Heart right ventricle (tissue), 16 donors: ENCODE data around the gene TTC34. TPM values are rescaled to one million over a fixed set of nuclear protein-coding genes. Genes with fewer than 3 reads are reported as not detected.
A peak's percentile ranks its signal among the peaks of the same experiment; 100 is the strongest.

Experiments
- ATAC-seq, 8 donors: fragments of 200-7000 bp; cut with Tn5 transposase; one replicate each; pipeline ENCODE4 v1.9.1; 2020; ENCODE audit warnings: mild to moderate bottlenecking in 8 of 8, moderate library complexity in 8 of 8, moderate number of reproducible peaks in 1 of 8
- DNase-seq, 2 donors: peaks; one replicate each; pipeline ENCODE4 v3.0.0-alpha.2; 2020
- H3K27ac ChIP-seq, 10 donors: fragments of 200-600 bp; sonication (generic) in 2 of 10; one replicate each; pipeline versions ENCODE4 v1.5.0 to v1.8.0; 2020 to 2022; ENCODE audit warnings: mild to moderate bottlenecking in 3 of 10
- H3K27me3 ChIP-seq, 7 donors: fragments of 200-600 bp; one replicate each; pipeline ENCODE4 v1.8.0; 2021 to 2022; ENCODE audit warnings: mild to moderate bottlenecking in 2 of 7
- H3K36me3 ChIP-seq, 9 donors: fragments of 200-600 bp; sonication (generic) in 1 of 9; one replicate each; pipeline versions ENCODE4 v1.5.0 to v1.8.0; 2020 to 2022; ENCODE audit warnings: mild to moderate bottlenecking in 2 of 9
- H3K4me1 ChIP-seq, 9 donors: fragments of 200-600 bp; sonication (generic) in 1 of 9; one replicate each; pipeline versions ENCODE4 v1.5.0 to v1.8.0; 2020 to 2022; ENCODE audit warnings: mild to moderate bottlenecking in 4 of 9
- H3K4me3 ChIP-seq, 10 donors: fragments of 200-600 bp; sonication (generic) in 2 of 10; one replicate each; pipeline versions ENCODE4 v1.5.0 to v1.8.0; 2020 to 2022; ENCODE audit warnings: mild to moderate bottlenecking in 7 of 10, moderate library complexity in 2 of 10
- H3K9me3 ChIP-seq, 11 donors: fragments of 200-600 bp in 10 of 11; sonication (generic) in 2 of 11; one replicate each; pipeline versions ENCODE4 v1.5.0 to v1.8.0; 2013 to 2022; ENCODE audit warnings: mild to moderate bottlenecking in 2 of 11, control low read depth in 1 of 11, moderate library complexity in 1 of 11
- WGBS, 2 donors: extraction: QIAGEN DNeasy Blood & Tissue Kit; methylation state at CpG; one replicate each; pipeline ENCODE4 v1.1.7; 2013; ENCODE audit warnings: inconsistent platforms in 1 of 2; 5-methylcytosine and 5-hydroxymethylcytosine counted together
- intact Hi-C, 10 donors: fragments of 100-400 bp; cut with DNase I; formaldehyde crosslinking; loops; one replicate each; pipeline versions ENCODE4 v1.11.1 to v1.14.2; 2022
- polyA plus RNA-seq, 2 donors: library from polyadenylated mRNA; stranded (reverse); fragments of 200-250 nt; gene quantifications; one replicate each; pipeline ENCODE4 v1.2.3, GENCODE V29; 2013
- total RNA-seq, 10 donors: library from RNA; stranded (reverse); fragmentation: NEBNext Ultra II Directional in 3 of 10; extraction: Animal tissue kit (Norgen Biotek cat#: 25700) in 3 of 10; gene quantifications; one replicate each; pipeline versions ENCODE4 v1.2.1 to v1.2.4, GENCODE V29; 2021 to 2023
- TF ChIP-seq, protein P1 (sequence below), 9 donors: fragments of 200-600 bp; sonication (generic) in 2 of 9; IDR thresholded peaks; one replicate each; pipeline versions ENCODE4 v1.5.0 to v1.8.0; 2021 to 2022; ENCODE audit warnings: antibody characterized with exemption in 9 of 9, mild to moderate bottlenecking in 5 of 9, moderate library complexity in 1 of 9
- donor health status: Arrhythmogenic right ventricular cardiomyopathy.
- donor health status: ischemic (EF 13 %, LVEDD 7.1; RV severe dilation, severe dysfunction).
- donor health status: healthy with polysubstance abuse.
- donor health status: DM: no; HTN: yes; CAD: no.
- donor health status: DM: no; HTN: no; CAD: no.
- donor health status: ischemic (EF 25% LVEDD 6.9; RV normal size, moderate dysfunction).
- donor health status: ischemic (EF 25% LVEDD 5.7; RV mildly dilated, moderate dysfunction).
- donor health status: healthy.
- donor health status: DM: yes; HTN: yes; CAD: no.
- donor health status: Ischemic cardiomyopathy.
- donor health status: ischemic (EF 35%, LVEDD 5.7; RV mildly dilated, moderate dysfunction).
- donor health status: nonischemic (EF 11% LVEDD 7.7; RV severe dilation, severe dysfunction).
- donor health status: DM: yes; HTN: yes; CAD: no.
- donor health status: PGD.
- donor health status: ischemic (EF 29% LVEDD 5.4; RV normal size, mild dysfunction).
- donor health status: nonischemic (EF 23%, LVEDD 6.1; RV moderate dilation, normal function).

Gene TTC34
- total and polyA plus RNA-seq, 12 donors = 0.03 to 0.74 (median 0.42) TPM

DNA sequence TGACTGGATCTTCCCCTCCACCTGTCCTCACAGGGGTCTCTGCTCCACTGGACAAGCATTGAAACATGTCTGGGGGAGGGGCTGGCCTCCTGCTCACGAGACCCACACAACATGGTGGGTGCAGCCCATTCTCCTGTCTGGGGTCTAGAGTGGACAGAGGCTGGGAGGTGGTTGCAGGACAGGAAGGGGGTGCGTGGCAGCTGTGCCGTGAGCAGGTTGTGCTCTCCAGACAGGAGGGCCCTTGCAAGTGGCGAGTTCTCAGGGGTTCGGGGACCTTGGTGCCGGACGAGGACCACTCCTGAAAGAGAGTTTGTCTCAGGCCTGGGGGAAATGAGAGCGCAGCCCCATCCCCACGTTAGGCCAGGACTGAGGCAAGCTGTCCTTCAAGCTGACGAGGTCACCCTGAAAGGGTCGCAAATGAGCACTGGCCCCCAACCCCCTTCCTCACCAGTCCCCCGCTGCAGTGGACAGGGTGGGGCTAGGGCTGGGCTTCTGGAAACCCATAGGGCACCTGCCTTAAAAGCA lies 21.2 kb upstream of the TTC34 start:
- Histone ChIP-seq H3K4me1 (no peaks in the 10 kb centered on the region), H3K4me3 (no peak overlapping the region), H3K27me3 (peaks cover 0 to 43% (median 16%) of the 10 kb centered on the region in 7 donors), H3K9me3 (peaks cover 0 to 10% (median 0%) of the 10 kb centered on the region in 11 donors), H3K36me3 (no peaks in the 10 kb centered on the region), H3K27ac (no peak overlapping the region)
- DNase-seq (peak in 1 of 2 donors; percentile 1), ATAC-seq (no peak)
- TF ChIP-seq, protein P1, sequence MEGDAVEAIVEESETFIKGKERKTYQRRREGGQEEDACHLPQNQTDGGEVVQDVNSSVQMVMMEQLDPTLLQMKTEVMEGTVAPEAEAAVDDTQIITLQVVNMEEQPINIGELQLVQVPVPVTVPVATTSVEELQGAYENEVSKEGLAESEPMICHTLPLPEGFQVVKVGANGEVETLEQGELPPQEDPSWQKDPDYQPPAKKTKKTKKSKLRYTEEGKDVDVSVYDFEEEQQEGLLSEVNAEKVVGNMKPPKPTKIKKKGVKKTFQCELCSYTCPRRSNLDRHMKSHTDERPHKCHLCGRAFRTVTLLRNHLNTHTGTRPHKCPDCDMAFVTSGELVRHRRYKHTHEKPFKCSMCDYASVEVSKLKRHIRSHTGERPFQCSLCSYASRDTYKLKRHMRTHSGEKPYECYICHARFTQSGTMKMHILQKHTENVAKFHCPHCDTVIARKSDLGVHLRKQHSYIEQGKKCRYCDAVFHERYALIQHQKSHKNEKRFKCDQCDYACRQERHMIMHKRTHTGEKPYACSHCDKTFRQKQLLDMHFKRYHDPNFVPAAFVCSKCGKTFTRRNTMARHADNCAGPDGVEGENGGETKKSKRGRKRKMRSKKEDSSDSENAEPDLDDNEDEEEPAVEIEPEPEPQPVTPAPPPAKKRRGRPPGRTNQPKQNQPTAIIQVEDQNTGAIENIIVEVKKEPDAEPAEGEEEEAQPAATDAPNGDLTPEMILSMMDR (IDR thresholded peaks at IDR 0.05) = no peak
- intact Hi-C loops = loop anchor here in 7 of 10 donors (2.0 to 10.0 kb wide), 3 partner anchors 602 to 605 kb away; no protein-coding TSS in a partner anchor
- WGBS, 2 donors = 84 to 85% methylated on average over 12 of the region's 12 CpGs

DNA sequence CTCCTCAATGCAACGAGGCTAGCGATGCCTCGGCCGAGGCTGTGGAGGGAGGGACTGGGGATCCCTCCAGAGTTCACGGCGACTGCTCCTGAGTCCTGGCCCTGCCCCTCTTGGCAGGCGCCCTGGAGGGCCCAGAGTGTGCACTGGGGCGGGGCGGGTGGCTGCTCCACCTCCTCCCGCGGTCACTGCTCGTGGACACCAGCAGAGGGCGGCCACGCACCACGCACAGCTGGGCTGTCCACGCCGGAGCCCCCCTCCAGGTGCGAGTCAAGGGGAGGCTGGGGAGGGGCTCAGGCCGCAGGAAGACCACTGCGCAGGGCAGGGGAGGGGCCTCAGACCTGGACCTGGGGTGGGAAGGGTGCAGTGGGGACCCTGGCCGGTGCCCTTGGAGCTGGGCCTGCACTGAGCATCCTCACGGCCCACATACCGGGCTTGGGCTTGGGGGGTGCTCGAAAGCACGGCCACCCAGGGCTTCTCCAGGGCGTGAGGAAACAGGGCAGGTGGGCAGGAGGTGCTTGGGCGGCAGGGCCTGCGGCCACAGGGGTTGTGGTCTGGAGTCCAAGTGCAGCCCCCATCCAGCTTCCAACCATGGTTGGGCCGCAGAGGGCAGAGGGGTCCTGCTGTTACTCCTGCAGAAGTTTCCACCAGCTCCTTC lies 20.6 kb upstream of the TTC34 start:
- peaks cover 0 to 4% (median 0%) of the 10 kb centered on the region in 11 donors for H3K9me3 ChIP-seq
- TF ChIP-seq, protein P1 (IDR thresholded peaks at IDR 0.05) = peak; percentile 56 to 75 (median 65)
- DNase-seq = peak; percentile 32 to 62
- 26 to 28% methylated on average over 29 of the region's 29 CpGs for WGBS, 2 donors
- H3K27me3 ChIP-seq = peaks cover 0 to 46% (median 16%) of the 10 kb centered on the region in 7 donors
- H3K27ac ChIP-seq = no peak overlapping the region
- intact Hi-C loops = loop anchor here in 7 of 10 donors (2.0 to 10.0 kb wide), 3 partner anchors 603 to 605 kb away; no protein-coding TSS in a partner anchor
- ATAC-seq = peak; percentile 62 to 82 (median 78)
- H3K4me1 ChIP-seq = no peaks in the 10 kb centered on the region
- H3K4me3 ChIP-seq = no peak overlapping the region
- H3K36me3 ChIP-seq = no peaks in the 10 kb centered on the region

DNA sequence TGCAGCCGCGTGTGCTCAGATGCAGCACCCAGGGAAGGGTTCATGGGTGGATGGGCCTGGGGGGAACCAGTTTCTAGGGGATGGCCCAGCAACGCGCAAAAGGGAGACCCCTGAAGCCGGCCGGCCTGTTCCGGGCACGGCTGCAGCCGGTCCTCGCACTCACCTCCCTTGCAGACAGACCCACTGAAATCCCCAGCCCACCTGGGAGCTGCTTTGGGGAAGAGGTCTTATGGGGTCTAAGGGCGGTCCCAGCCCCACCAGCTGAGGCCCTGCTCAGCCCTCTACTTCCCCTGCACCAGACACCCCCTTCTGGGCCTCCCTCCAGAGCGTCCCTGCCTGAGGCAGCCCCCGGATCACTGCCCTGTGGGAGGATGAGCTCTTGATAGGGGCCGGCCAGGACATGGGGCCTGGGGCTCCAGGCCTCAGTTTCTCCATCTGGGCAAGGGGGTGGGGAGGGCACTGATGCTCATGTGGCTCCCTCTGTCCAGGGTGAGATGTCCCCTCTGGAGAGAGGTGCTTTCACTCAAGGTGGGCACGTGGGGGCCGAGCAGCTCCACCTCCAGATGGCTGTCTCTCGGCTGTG lies 20.0 kb upstream of the TTC34 start:
- ATAC-seq = no peak
- intact Hi-C loops = loop anchor here in 6 of 10 donors (5.0 to 10.0 kb wide), 2 partner anchors 603 to 606 kb away; no protein-coding TSS in a partner anchor
- no peaks in the 10 kb centered on the region for H3K9me3 ChIP-seq
- TF ChIP-seq, protein P1 (IDR thresholded peaks at IDR 0.05) = no peak
- no peaks in the 10 kb centered on the region for H3K36me3 ChIP-seq
- peaks cover 0 to 51% (median 16%) of the 10 kb centered on the region in 7 donors for H3K27me3 ChIP-seq
- DNase-seq = peak in 1 of 2 donors; percentile 8
- no peak overlapping the region for H3K27ac ChIP-seq
- no peak overlapping the region for H3K4me3 ChIP-seq
- WGBS, 2 donors = 70 to 72% methylated on average over 17 of the region's 17 CpGs
- H3K4me1 ChIP-seq = no peaks in the 10 kb centered on the region

DNA sequence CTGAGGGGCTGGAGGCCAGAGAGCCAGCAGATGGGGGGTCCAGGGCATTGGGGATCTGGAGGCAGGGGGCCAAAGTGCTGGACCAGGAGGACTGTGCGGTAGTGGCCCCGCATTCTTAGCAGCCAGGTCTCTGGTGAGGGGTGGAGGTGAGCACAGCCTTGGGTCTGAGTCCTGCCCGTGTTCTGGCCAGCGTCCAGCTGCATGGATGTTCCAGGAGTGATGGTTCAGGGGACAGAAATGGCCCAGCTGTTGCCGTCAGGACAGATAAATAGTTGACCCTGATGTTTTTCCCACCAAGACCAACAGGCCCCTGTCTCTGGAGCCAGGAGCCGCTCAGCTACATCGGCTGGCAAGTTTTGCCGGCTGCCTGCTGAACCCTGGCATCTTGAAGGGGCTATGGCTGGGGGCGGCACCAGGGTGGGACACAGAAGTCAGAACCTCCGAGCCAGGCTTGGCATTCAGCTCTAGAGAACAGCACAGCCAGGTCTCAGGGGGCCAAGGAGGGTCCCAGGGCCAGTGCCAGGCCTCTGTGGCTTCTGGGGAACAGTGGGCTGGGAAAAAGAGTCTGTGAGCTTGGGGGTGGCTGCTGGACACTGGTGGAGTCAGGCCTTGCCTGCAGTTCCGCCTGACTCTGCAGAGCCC lies 19.4 kb upstream of the TTC34 start:
- H3K36me3 ChIP-seq = no peaks in the 10 kb centered on the region
- intact Hi-C loops = loop anchor here in 6 of 10 donors (5.0 to 10.0 kb wide), 2 partner anchors 604 to 606 kb away; no protein-coding TSS in a partner anchor
- DNase-seq (peak in 1 of 2 donors; percentile 5), ATAC-seq (no peak)
- H3K27ac ChIP-seq = no peak overlapping the region
- H3K9me3 ChIP-seq = no peaks in the 10 kb centered on the region
- H3K27me3 ChIP-seq = peaks cover 0 to 45% (median 16%) of the 10 kb centered on the region in 7 donors
- H3K4me1 ChIP-seq = no peaks in the 10 kb centered on the region
- TF ChIP-seq, protein P1 (IDR thresholded peaks at IDR 0.05) = no peak
- H3K4me3 ChIP-seq = no peak overlapping the region
- 72% methylated on average over 11 of the region's 11 CpGs for WGBS, 2 donors
